HCT116 (cell line): ENCODE results near the gene FAM136A. TPM values are rescaled to one million over a fixed set of nuclear protein-coding genes. Genes with fewer than 3 reads are reported as not detected.

ENCODE experiments used
- ATAC-seq: fragments of 200-7000 bp; cut with Tn5 transposase; 2 replicates; pipeline ENCODE4 v1.9.1; 2020; ENCODE audit warnings: mild to moderate bottlenecking, moderate library complexity
- BruUV-seq: library from RNA; stranded (reverse); fragments of 400-500 nt; replicated peaks from 2 replicates; lab custom pipeline; 2021; lab: Mats Ljungman, UMichigan
- CTCF ChIA-PET: fragments of 300-600 bp; sonication (Branson Sonifier 250); formaldehyde crosslinking; loops from one replicate; lab custom pipeline; 2021; ENCODE audit warnings: antibody characterized with exemption; lab: Charles Lee
- POLR2A ChIA-PET: fragments of 300-600, 350-600 bp; sonication (Branson Sonifier 250); formaldehyde crosslinking; loops from one replicate; lab custom pipeline; 2021; ENCODE audit warnings: antibody characterized with exemption; lab: Charles Lee
- RAD21 ChIA-PET, 2 experiments: fragments of 300-600 bp; sonication (Branson Sonifier 250); formaldehyde crosslinking; loops; one replicate each; lab custom pipeline; 2023; ENCODE audit warnings: low total read pairs in 2 of 2; ENCODE audit not compliant: uncharacterized antibody in 2 of 2, unreplicated experiment in 2 of 2, low non-redundant PET in 1 of 2; lab: Charles Lee
- DNase-seq: peaks from one replicate; pipeline ENCODE4 v3.0.0-alpha.2; 2010; ENCODE audit warnings: low read depth, low spot score
- H2AFZ ChIP-seq: fragments of 200-600 bp; shearing (Covaris generic), sonication (generic); 2 replicates; pipeline ENCODE4 v1.6.1; 2017; ENCODE audit warnings: low read depth, mixed run types, mixed read lengths, antibody characterized with exemption, low read length; ENCODE audit not compliant: poor library complexity, severe bottlenecking
- H3K27ac ChIP-seq: 2 replicates; pipeline ENCODE4 v1.5.1; 2012; ENCODE audit warnings: low read depth, low read length
- H3K27me3 ChIP-seq: fragments of 200-600 bp; sonication (generic); 2 replicates; pipeline ENCODE4 v1.6.1; 2016; ENCODE audit warnings: mixed run types, low read length, mixed read lengths; ENCODE audit not compliant: insufficient read depth
- H3K36me3 ChIP-seq, 2 experiments: fragments of 200-500 bp in 1 of 2; fragments of 200-600 bp in 1 of 2; sonication (Bioruptor generic) in 1 of 2; sonication (generic) in 1 of 2; 2 replicates each; pipeline versions ENCODE4 v1.5.1 to v1.6.1; 2014 to 2016; ENCODE audit warnings: low read length in 2 of 2, inconsistent platforms in 1 of 2, mixed read lengths in 1 of 2, mixed run types in 1 of 2; ENCODE audit not compliant: insufficient read depth in 2 of 2, control insufficient read depth in 1 of 2
- H3K4me1 ChIP-seq, 2 experiments: fragments of 200-600 bp in 1 of 2; sonication (generic) in 1 of 2; 2 replicates each; pipeline versions ENCODE4 v1.5.1 to v1.6.1; 2012 to 2017; ENCODE audit warnings: low read length in 2 of 2, inconsistent platforms in 1 of 2, mild to moderate bottlenecking in 1 of 2, mixed read lengths in 1 of 2, mixed run types in 1 of 2, moderate library complexity in 1 of 2; ENCODE audit not compliant: insufficient read depth in 2 of 2, control insufficient read depth in 1 of 2
- H3K4me2 ChIP-seq: fragments of 200-600 bp; sonication (generic); 2 replicates; pipeline ENCODE4 v1.6.1; 2017; ENCODE audit warnings: mixed run types, low read length, mixed read lengths
- H3K4me3 ChIP-seq, 2 experiments: fragments of 200-600 bp in 1 of 2; sonication (generic) in 1 of 2; replicated peaks in 1 of 2; 2 replicates each; pipeline ENCODE4 v1.5.1; 2011 to 2016; ENCODE audit warnings: low read length in 2 of 2, control low read depth in 1 of 2, low read depth in 1 of 2, mild to moderate bottlenecking in 1 of 2, mixed read lengths in 1 of 2, mixed run types in 1 of 2
- H3K79me2 ChIP-seq: fragments of 200-600 bp; sonication (generic); 2 replicates; pipeline ENCODE4 v1.6.1; 2017; ENCODE audit warnings: mild to moderate bottlenecking, mixed run types, low read length, moderate library complexity, mixed read lengths; ENCODE audit not compliant: insufficient read depth
- H3K9ac ChIP-seq: fragments of 200-600 bp; sonication (generic); 2 replicates; pipeline ENCODE4 v1.6.1; 2016; ENCODE audit warnings: low read length, mixed read lengths
- H3K9me2 ChIP-seq: fragments of 200-600 bp; sonication (generic), shearing (Covaris generic); 2 replicates; pipeline ENCODE4 v1.6.1; 2017; ENCODE audit warnings: mixed run types, mild to moderate bottlenecking, moderate library complexity; ENCODE audit not compliant: insufficient read depth
- H3K9me3 ChIP-seq, 2 experiments: fragments of 200-500 bp in 1 of 2; fragments of 200-600 bp in 1 of 2; sonication (Bioruptor generic) in 1 of 2; sonication (generic) in 1 of 2; 2 replicates each; pipeline ENCODE4 v1.6.1; 2014 to 2017; ENCODE audit warnings: low read length in 2 of 2, mixed read lengths in 2 of 2, inconsistent platforms in 1 of 2, low read depth in 1 of 2, mild to moderate bottlenecking in 1 of 2, mixed run types in 1 of 2, moderate library complexity in 1 of 2; ENCODE audit not compliant: control insufficient read depth in 1 of 2, insufficient read depth in 1 of 2
- H4K20me1 ChIP-seq: fragments of 200-600 bp; sonication (generic), shearing (Covaris generic); 2 replicates; pipeline ENCODE4 v1.6.1; 2017; ENCODE audit warnings: mixed run types, mild to moderate bottlenecking, moderate library complexity; ENCODE audit not compliant: insufficient read depth
- CBX3 ChIP-seq: IDR thresholded peaks from 2 replicates; pipeline ENCODE4 v1.6.1; 2012; ENCODE audit warnings: low read depth
- ELF1 ChIP-seq: IDR thresholded peaks from 2 replicates; pipeline ENCODE4 v1.6.1; 2012; ENCODE audit warnings: low read depth, borderline replicate concordance
- EZH2phosphoT487 ChIP-seq: fragments of 200-600 bp; IDR thresholded peaks from 2 replicates; pipeline ENCODE4 v1.6.1; 2018; ENCODE audit warnings: antibody characterized with exemption, borderline replicate concordance
- SRF ChIP-seq: IDR thresholded peaks from 2 replicates; pipeline ENCODE4 v1.6.1; 2012; ENCODE audit warnings: low read depth
- TCF7L2 ChIP-seq: IDR thresholded peaks from 2 replicates; pipeline ENCODE4 v1.7.0; 2011; ENCODE audit warnings: borderline replicate concordance, inconsistent platforms; ENCODE audit not compliant: insufficient read depth, insufficient read length; ENCODE audit errors: extremely low read depth
- ZBTB33 ChIP-seq: IDR thresholded peaks from 2 replicates; pipeline ENCODE4 v1.6.1; 2011; ENCODE audit warnings: mild to moderate bottlenecking, low read length, moderate library complexity; ENCODE audit not compliant: insufficient replicate concordance; ENCODE audit errors: extremely low read depth
- ZNF274 ChIP-seq: fragments of 200-500 bp; sonication (Bioruptor generic); IDR thresholded peaks from 2 replicates; pipeline ENCODE4 v1.6.1; 2014; ENCODE audit warnings: mild to moderate bottlenecking, low read depth, low read length, inconsistent platforms
- intact Hi-C: fragments of 100-400 bp; cut with micrococcal nuclease; formaldehyde crosslinking; loops from 2 replicates; pipeline ENCODE4 v1.10.0; 2022
- total RNA-seq: library from RNA; stranded (reverse); gene quantifications from one replicate; pipeline ENCODE4 v1.2.1, GENCODE V29; 2021; ENCODE audit not compliant: unreplicated experiment

FAM136A gene
- total RNA-seq, 1 experiment from 2014 or later, result 83.0 TPM

GRCh38 chr2:70341477-70341765, 39.6 kb upstream of the FAM136A start:
- ChIA-PET POLR2A (interaction anchor here (0.7 kb wide), 1 partner anchor 276 kb away, joined by 3 read pairs; no protein-coding TSS in a partner anchor), RAD21 (interaction anchor here (1.7 to 2.1 kb wide), 2 partner anchors 276 kb away, joined by 7 read pairs; no protein-coding TSS in a partner anchor), CTCF (interaction anchor here (1.0 to 4.0 kb wide), 5 partner anchors 9 to 304 kb away, joined by 3 to 27 read pairs (median 4); no protein-coding TSS in a partner anchor)
- Histone ChIP-seq H3K36me3 (no peaks in the 10 kb centered on the region), H3K4me3 (no peak overlapping the region), H2AFZ (no peak overlapping the region), H3K4me2 (no peak overlapping the region), H3K27me3 (no peaks in the 10 kb centered on the region), H4K20me1 (no peaks in the 10 kb centered on the region), H3K79me2 (no peaks in the 10 kb centered on the region), H3K4me1 (peaks cover 0 to 16% of the 10 kb centered on the region in 2 experiments; a peak in 2 of 4 replicates), H3K27ac (no peak overlapping the region), H3K9me3 (no peaks in the 10 kb centered on the region), H3K9me2 (no peaks in the 10 kb centered on the region), H3K9ac (no peak overlapping the region)
- ATAC-seq (peak; percentile 43), DNase-seq (no peak)
- intact Hi-C loops, result loop anchor here (1.0 to 5.0 kb wide), 4 partner anchors 37 to 302 kb away; partner anchors contain the start of gene TGFA
- TF ChIP-seq CBX3, result no peak
- no peak for TF ChIP-seq ELF1
- TF ChIP-seq ZNF274, result no peak
- no peak for TF ChIP-seq TCF7L2
- no peak for TF ChIP-seq ZBTB33
- TF ChIP-seq SRF, result no peak
- no peak for TF ChIP-seq EZH2phosphoT487
- BruUV-seq, result no TSS peak
